H9 (cell line): ENCODE measurements around the gene GLT8D1. TPM values are rescaled to one million over a fixed set of nuclear protein-coding genes. Genes with fewer than 3 reads are reported as not detected.

Experiments
- DNase-seq: peaks from one replicate; pipeline ENCODE4 v3.0.0-alpha.2; 2017
- H2AFZ ChIP-seq: one replicate; pipeline ENCODE4 v1.6.1; 2013; ENCODE audit warnings: mild to moderate bottlenecking, low read length, control low read depth, moderate library complexity
- H2AK5ac ChIP-seq: 2 replicates; pipeline ENCODE4 v1.6.1; 2013; ENCODE audit warnings: low read length, control low read depth, mixed read lengths; ENCODE audit not compliant: insufficient read length
- H2BK120ac ChIP-seq: one replicate; pipeline ENCODE4 v1.6.1; 2013; ENCODE audit warnings: low read depth, mild to moderate bottlenecking, low read length, control low read depth, inconsistent platforms; ENCODE audit not compliant: poor library complexity, severe bottlenecking
- H2BK12ac ChIP-seq: 2 replicates; pipeline ENCODE4 v1.6.1; 2013; ENCODE audit warnings: low read length, control low read depth, mixed read lengths, low read depth; ENCODE audit not compliant: insufficient read length
- H2BK15ac ChIP-seq: 2 replicates; pipeline ENCODE4 v1.6.1; 2013; ENCODE audit warnings: low read depth, low read length, control low read depth
- H2BK20ac ChIP-seq: one replicate; pipeline ENCODE4 v1.6.1; 2013; ENCODE audit warnings: low read depth, mild to moderate bottlenecking, low read length, control low read depth, inconsistent platforms; ENCODE audit not compliant: poor library complexity, severe bottlenecking
- H2BK5ac ChIP-seq: 2 replicates; pipeline ENCODE4 v1.6.1; 2013; ENCODE audit warnings: low read length, control low read depth, mixed read lengths; ENCODE audit not compliant: insufficient read length
- H3K14ac ChIP-seq: 2 replicates; pipeline ENCODE4 v1.6.1; 2013; ENCODE audit warnings: low read length, control low read depth; ENCODE audit not compliant: insufficient read depth
- H3K18ac ChIP-seq: 2 replicates; pipeline ENCODE4 v1.6.1; 2013; ENCODE audit warnings: low read depth, mild to moderate bottlenecking, mixed read lengths, low read length, control low read depth; ENCODE audit not compliant: insufficient read length
- H3K23ac ChIP-seq: 2 replicates; pipeline ENCODE4 v1.6.1; 2013; ENCODE audit warnings: low read length, control low read depth, mixed read lengths, low read depth; ENCODE audit not compliant: insufficient read length
- H3K23me2 ChIP-seq: 2 replicates; pipeline ENCODE4 v1.6.1; 2013; ENCODE audit warnings: low read depth, mild to moderate bottlenecking, mixed read lengths, low read length, control low read depth; ENCODE audit not compliant: insufficient read length, poor library complexity, severe bottlenecking
- H3K27ac ChIP-seq: 2 replicates; pipeline ENCODE4 v1.5.1; 2013; ENCODE audit warnings: low read length, control low read depth, mixed read lengths, low read depth; ENCODE audit not compliant: insufficient read length
- H3K27me3 ChIP-seq: 2 replicates; pipeline ENCODE4 v1.6.1; 2013; ENCODE audit warnings: low read length, control low read depth, inconsistent platforms; ENCODE audit not compliant: insufficient read depth
- H3K4ac ChIP-seq: 2 replicates; pipeline ENCODE4 v1.6.1; 2013; ENCODE audit warnings: low read depth, mild to moderate bottlenecking, control low read depth, inconsistent platforms, low read length, moderate library complexity
- H3K4me1 ChIP-seq: 2 replicates; pipeline ENCODE4 v1.6.1; 2013; ENCODE audit warnings: low read length, control low read depth, inconsistent platforms; ENCODE audit not compliant: insufficient read depth
- H3K4me2 ChIP-seq: 2 replicates; pipeline ENCODE4 v1.6.1; 2013; ENCODE audit warnings: low read length, control low read depth, mixed read lengths; ENCODE audit not compliant: insufficient read length, insufficient read depth
- H3K56ac ChIP-seq: 2 replicates; pipeline ENCODE4 v1.6.1; 2013; ENCODE audit warnings: low read depth, mild to moderate bottlenecking, mixed read lengths, low read length, control low read depth; ENCODE audit not compliant: insufficient read length
- H3K79me1 ChIP-seq: 2 replicates; pipeline ENCODE4 v1.6.1; 2013; ENCODE audit warnings: low read depth, mild to moderate bottlenecking, moderate library complexity, low read length, control low read depth, inconsistent platforms; ENCODE audit not compliant: insufficient read depth, poor library complexity, severe bottlenecking
- H3K79me2 ChIP-seq: 2 replicates; pipeline ENCODE4 v1.6.1; 2013; ENCODE audit warnings: low read length, control low read depth, inconsistent platforms; ENCODE audit not compliant: insufficient read depth
- H3K9ac ChIP-seq: 2 replicates; pipeline ENCODE4 v1.6.1; 2013; ENCODE audit warnings: low read length, control low read depth, mixed read lengths; ENCODE audit not compliant: insufficient read length; ENCODE audit errors: extremely low read depth
- H3K9me3 ChIP-seq: one replicate; pipeline ENCODE4 v1.6.1; 2013; ENCODE audit warnings: low read depth, low read length, inconsistent platforms; ENCODE audit not compliant: control insufficient read depth
- H3T11ph ChIP-seq: one replicate; pipeline ENCODE4 v1.6.1; 2013; ENCODE audit warnings: mild to moderate bottlenecking, low read length, control low read depth, inconsistent platforms
- H4K20me1 ChIP-seq: one replicate; pipeline ENCODE4 v1.6.1; 2013; ENCODE audit not compliant: control insufficient read depth, insufficient read length, insufficient read depth
- H4K5ac ChIP-seq: 2 replicates; pipeline ENCODE4 v1.6.1; 2013; ENCODE audit warnings: low read depth, mild to moderate bottlenecking, mixed read lengths, low read length, control low read depth; ENCODE audit not compliant: insufficient read length
- H4K8ac ChIP-seq: replicated peaks from 2 replicates; pipeline ENCODE4 v1.6.1; 2013; ENCODE audit warnings: low read length, control low read depth, mixed read lengths, low read depth; ENCODE audit not compliant: insufficient read length
- H4K91ac ChIP-seq: 2 replicates; pipeline ENCODE4 v1.6.1; 2013; ENCODE audit warnings: low read depth, mild to moderate bottlenecking, moderate library complexity, mixed read lengths, low read length, control low read depth; ENCODE audit not compliant: insufficient read length
- H3K27ac Mint-ChIP-seq, 3 experiments: 2 replicates in 2 of 3; 3 replicates in 1 of 3; pipeline ENCODE4 v1.8.0; 2020 to 2021; ENCODE audit warnings: mixed read lengths in 3 of 3, mild to moderate bottlenecking in 1 of 3, moderate library complexity in 1 of 3
- H3K27me3 Mint-ChIP-seq: 2 replicates; pipeline ENCODE4 v1.8.0; 2021; ENCODE audit warnings: low read depth, mild to moderate bottlenecking, moderate library complexity, mixed read lengths
- H3K36me3 Mint-ChIP-seq, 3 experiments: 2 replicates in 2 of 3; 3 replicates in 1 of 3; pipeline ENCODE4 v1.8.0; 2020 to 2021; ENCODE audit warnings: low read depth in 3 of 3, mixed read lengths in 3 of 3; ENCODE audit not compliant: insufficient read depth in 1 of 3
- H3K4me1 Mint-ChIP-seq, 2 experiments: 2 replicates each; pipeline ENCODE4 v1.8.0; 2020; ENCODE audit warnings: mixed read lengths in 2 of 2
- H3K4me3 Mint-ChIP-seq, 2 experiments: 2 replicates in 1 of 2; 3 replicates in 1 of 2; pipeline ENCODE4 v1.8.0; 2020 to 2021; ENCODE audit warnings: mild to moderate bottlenecking in 2 of 2, mixed read lengths in 2 of 2, moderate library complexity in 1 of 2
- H3K9me3 Mint-ChIP-seq, 2 experiments: 2 replicates in 1 of 2; 3 replicates in 1 of 2; pipeline ENCODE4 v1.8.0; 2020; ENCODE audit warnings: mild to moderate bottlenecking in 2 of 2, mixed read lengths in 2 of 2, moderate library complexity in 1 of 2
- WGBS: extraction: QIAGEN DNeasy Blood & Tissue Kit; methylation state at CpG from one replicate; pipeline ENCODE4 v1.1.7; 2013; ENCODE audit warnings: missing lambda C conversion rate, low lambda C conversion rate, mixed read lengths; ENCODE audit not compliant: insufficient read length; ENCODE audit errors: extremely low coverage; 5-methylcytosine and 5-hydroxymethylcytosine counted together
- total RNA-seq: library from RNA; stranded (reverse); gene quantifications from 2 replicates; pipeline ENCODE4 v1.2.1, GENCODE V29; 2021
- TF ChIP-seq, protein P1 (sequence below): fragments of 200-600 bp; sonication (generic); conservative IDR thresholded peaks from 3 replicates; pipeline ENCODE4 v1.8.0; 2021; ENCODE audit warnings: antibody characterized with exemption, mild to moderate bottlenecking

GLT8D1 gene
- total RNA-seq, 1 experiment from 2014 or later, result 39.3 TPM

DNA sequence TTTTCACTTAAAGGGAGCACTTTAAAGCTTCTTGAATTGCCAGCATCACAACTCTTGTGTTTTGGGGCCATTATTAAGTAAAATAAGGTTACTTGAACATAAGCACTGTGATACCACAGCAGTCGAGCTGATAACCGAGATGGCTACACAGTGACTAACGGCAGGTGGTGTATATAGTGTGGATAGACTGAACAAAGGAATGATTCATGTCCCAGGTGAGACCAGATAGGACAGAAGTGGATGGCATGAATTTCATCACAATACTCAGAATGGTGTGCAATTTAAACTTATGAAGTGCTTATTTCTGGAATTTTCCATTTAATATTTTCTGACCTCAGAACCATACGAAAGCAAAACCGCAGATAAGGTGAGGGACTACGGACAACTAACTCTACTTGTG lies 60.0 kb downstream of the GLT8D1 start:
- Histone ChIP-seq H2BK12ac (no peak overlapping the region), H3K56ac (no peak overlapping the region), H2AK5ac (no peak overlapping the region), H3K18ac (no peak overlapping the region), H4K20me1 (no peaks in the 10 kb centered on the region), H4K8ac (no peak overlapping the region), H2BK5ac (no peak overlapping the region), H3K27ac (no peak overlapping the region), H3T11ph (no peak overlapping the region), H2BK120ac (no peak overlapping the region), H3K9me3 (no peaks in the 10 kb centered on the region), H3K4me2 (no peak overlapping the region), H2BK15ac (no peak overlapping the region), H3K27me3 (no peaks in the 10 kb centered on the region), H3K4me1 (no peaks in the 10 kb centered on the region), H3K23ac (no peak overlapping the region), H2AFZ (no peak overlapping the region), H4K5ac (no peak overlapping the region), H4K91ac (no peak overlapping the region), H3K79me2 (no peaks in the 10 kb centered on the region), H3K79me1 (no peaks in the 10 kb centered on the region), H3K4ac (no peak overlapping the region), H3K9ac (no peak overlapping the region), H3K14ac (no peak overlapping the region), H2BK20ac (no peak overlapping the region), H3K23me2 (no peaks in the 10 kb centered on the region)
- H3K9me3 Mint-ChIP-seq, result no peaks in the 10 kb centered on the region
- H3K4me3 Mint-ChIP-seq, result no peak overlapping the region
- peaks cover 14 to 72% (median 58%) of the 10 kb centered on the region in 3 experiments; a peak in 6 of 7 replicates for H3K36me3 Mint-ChIP-seq
- no peaks in the 10 kb centered on the region for H3K4me1 Mint-ChIP-seq
- DNase-seq, result no peak
- H3K27ac Mint-ChIP-seq, result peak overlapping the region in 1 of 3 experiments; percentile 9; a peak in 1 of 7 replicates
- no CpG with 5 or more reads among the region's 6 CpGs for WGBS
- TF ChIP-seq, protein P1, sequence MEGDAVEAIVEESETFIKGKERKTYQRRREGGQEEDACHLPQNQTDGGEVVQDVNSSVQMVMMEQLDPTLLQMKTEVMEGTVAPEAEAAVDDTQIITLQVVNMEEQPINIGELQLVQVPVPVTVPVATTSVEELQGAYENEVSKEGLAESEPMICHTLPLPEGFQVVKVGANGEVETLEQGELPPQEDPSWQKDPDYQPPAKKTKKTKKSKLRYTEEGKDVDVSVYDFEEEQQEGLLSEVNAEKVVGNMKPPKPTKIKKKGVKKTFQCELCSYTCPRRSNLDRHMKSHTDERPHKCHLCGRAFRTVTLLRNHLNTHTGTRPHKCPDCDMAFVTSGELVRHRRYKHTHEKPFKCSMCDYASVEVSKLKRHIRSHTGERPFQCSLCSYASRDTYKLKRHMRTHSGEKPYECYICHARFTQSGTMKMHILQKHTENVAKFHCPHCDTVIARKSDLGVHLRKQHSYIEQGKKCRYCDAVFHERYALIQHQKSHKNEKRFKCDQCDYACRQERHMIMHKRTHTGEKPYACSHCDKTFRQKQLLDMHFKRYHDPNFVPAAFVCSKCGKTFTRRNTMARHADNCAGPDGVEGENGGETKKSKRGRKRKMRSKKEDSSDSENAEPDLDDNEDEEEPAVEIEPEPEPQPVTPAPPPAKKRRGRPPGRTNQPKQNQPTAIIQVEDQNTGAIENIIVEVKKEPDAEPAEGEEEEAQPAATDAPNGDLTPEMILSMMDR, result no peak
- H3K27me3 Mint-ChIP-seq, result no peaks in the 10 kb centered on the region

Other genes starting within 250 kb of the GLT8D1 start
- gene STAB1, start 210.5 kb downstream of the GLT8D1 start, total RNA-seq, result 0.90 and 1.5 TPM in 2 replicates
- 441 and 444 TPM in 2 replicates for gene NT5DC2, start 171.9 kb downstream of the GLT8D1 start, total RNA-seq
- gene UQCC5, start 169.2 kb downstream of the GLT8D1 start, total RNA-seq, result 39.1 and 45.8 TPM in 2 replicates
- 70.0 and 74.2 TPM in 2 replicates for gene PBRM1, start 19.9 kb downstream of the GLT8D1 start, total RNA-seq
- gene GNL3, start 19.8 kb downstream of the GLT8D1 start, total RNA-seq, result 245 and 250 TPM in 2 replicates
- 106 TPM in 2 replicates for gene SPCS1, start 315 bp upstream of the GLT8D1 start, total RNA-seq
- 35.2 and 36.0 TPM in 2 replicates for gene NEK4, start 65.1 kb upstream of the GLT8D1 start, total RNA-seq
- gene ITIH1, start 71.8 kb upstream of the GLT8D1 start, total RNA-seq, result not detected in 2 replicates
- gene ITIH3, start 89.0 kb upstream of the GLT8D1 start, total RNA-seq, result not detected in 2 replicates
- 3.0 and 3.4 TPM in 2 replicates for gene ITIH4, start 124.9 kb upstream of the GLT8D1 start, total RNA-seq
- 0.55 and 0.72 TPM in 2 replicates for gene MUSTN1, start 129.2 kb upstream of the GLT8D1 start, total RNA-seq
- gene STIMATE, start 191.8 kb upstream of the GLT8D1 start, total RNA-seq, result 23.8 and 25.6 TPM in 2 replicates